Erythroblast (primary cell): ENCODE results near the gene ZNF513.

ENCODE experiments used
- GATA1 ChIP-seq: IDR thresholded peaks from 2 replicates; pipeline ENCODE4 v1.6.1; 2011; ENCODE audit warnings: low read depth, mild to moderate bottlenecking, control low read depth, low read length, moderate library complexity
- POLR2A ChIP-seq: IDR thresholded peaks from 2 replicates; pipeline ENCODE4 v1.6.1; 2011; ENCODE audit warnings: mild to moderate bottlenecking, low read length

- TF ChIP-seq POLR2A (no peak), GATA1 (no peak)
Measured at GRCh38 chr2:27353762-27354596, 26.6 kb downstream of the ZNF513 start.
